GM21723 (cell line): ENCODE data around the gene USP10.

ENCODE experiments used
- ATAC-seq: cut with Tn5 transposase; IDR thresholded peaks from one replicate; pipeline ENCODE4 v1.9.1; 2021; ENCODE audit warnings: mild to moderate bottlenecking, moderate library complexity; ENCODE audit not compliant: unreplicated experiment

The USP10 gene

GRCh38 chr16:84699712-84700445 is at the start of gene USP10:
Gene USP10, plus strand, starts transcription at chr16:84700000. Its CDS starts 91 bp downstream, at chr16:84700091.
- peak; percentile 75 for ATAC-seq

GRCh38 chr16:84650062-84650991 is 49.5 kb upstream of the USP10 start:
- no peak for ATAC-seq

- ATAC-seq: no peak
These were observed 47.2 kb upstream of the USP10 start for GRCh38 chr16:84652566-84652965.

GRCh38 chr16:84654238-84654637 is 45.6 kb upstream of the USP10 start:
- no peak for ATAC-seq

GRCh38 chr16:84654998-84655397 is 44.8 kb upstream of the USP10 start:
- ATAC-seq: no peak

- ATAC-seq: no peak
These were observed 43.2 kb upstream of the USP10 start for GRCh38 chr16:84656649-84657048.

- ATAC-seq: no peak
These were observed 42.5 kb upstream of the USP10 start for GRCh38 chr16:84657229-84657837.

GRCh38 chr16:84658690-84659089 is 41.1 kb upstream of the USP10 start:
- no peak for ATAC-seq

GRCh38 chr16:84659656-84660300 is 40.0 kb upstream of the USP10 start:
- no peak for ATAC-seq

GRCh38 chr16:84660973-84661372 is 38.8 kb upstream of the USP10 start:
- ATAC-seq: no peak

GRCh38 chr16:84661418-84662060 is 38.3 kb upstream of the USP10 start:
- ATAC-seq: no peak

- no peak for ATAC-seq
These were observed 37.3 kb upstream of the USP10 start for GRCh38 chr16:84662471-84662870.

- peak; percentile 84 for ATAC-seq
These were observed 36.2 kb upstream of the USP10 start for GRCh38 chr16:84663433-84664101.

- no peak for ATAC-seq
These were observed 34.4 kb upstream of the USP10 start for GRCh38 chr16:84665359-84665758.

GRCh38 chr16:84665843-84666242 is 34.0 kb upstream of the USP10 start:
- no peak for ATAC-seq

GRCh38 chr16:84667600-84668309 is 32.0 kb upstream of the USP10 start:
- ATAC-seq: no peak

GRCh38 chr16:84670063-84670462 is 29.7 kb upstream of the USP10 start:
- ATAC-seq: no peak

- ATAC-seq: peak; percentile 78
These were observed 27.3 kb upstream of the USP10 start for GRCh38 chr16:84672276-84673202.
